SJSA1 (cell line): ENCODE data around the gene SERPINB3. TPM values are rescaled to one million over a fixed set of nuclear protein-coding genes. Genes with fewer than 3 reads are reported as not detected.
A peak's percentile ranks its signal among the peaks of the same experiment; 100 is the strongest.
"Not testable (repeated sequence)": the region's sequence is repeated elsewhere in the genome, so short reads cannot be mapped to it uniquely, and the experiment has no call there.

Source experiments
- DNase-seq, 2 experiments: peaks; one replicate each; pipeline ENCODE4 v3.0.0-alpha.2; 2015 to 2020; ENCODE audit warnings: low spot score in 2 of 2, low read depth in 1 of 2
- H3K27ac ChIP-seq: fragments of 250-450 bp; sonication (Bioruptor Pico); 2 replicates; pipeline ENCODE4 v1.5.1; 2020; ENCODE audit warnings: mild to moderate bottlenecking, moderate library complexity
- H3K27me3 ChIP-seq: fragments of 250-450 bp; sonication (Bioruptor Pico); replicated peaks from 2 replicates; pipeline ENCODE4 v1.5.1; 2020; ENCODE audit warnings: mild to moderate bottlenecking, moderate library complexity
- H3K36me3 ChIP-seq: fragments of 250-450 bp; sonication (Bioruptor Pico); 2 replicates; pipeline ENCODE4 v1.5.1; 2020; ENCODE audit warnings: mild to moderate bottlenecking
- H3K4me1 ChIP-seq: fragments of 250-450 bp; sonication (Bioruptor Pico); replicated peaks from 2 replicates; pipeline ENCODE4 v1.6.1; 2021; ENCODE audit warnings: mild to moderate bottlenecking
- H3K4me3 ChIP-seq: fragments of 250-450 bp; sonication (Bioruptor Pico); 2 replicates; pipeline ENCODE4 v1.5.1; 2020; ENCODE audit warnings: mild to moderate bottlenecking
- H3K9me3 ChIP-seq: fragments of 250-450 bp; sonication (Bioruptor Pico); replicated peaks from 2 replicates; pipeline ENCODE4 v1.5.1; 2020; ENCODE audit warnings: mild to moderate bottlenecking
- total RNA-seq: library from RNA; depleted of rRNA; stranded (reverse); fragments of >200 nt; shearing (Covaris generic); gene quantifications from 2 replicates; pipeline ENCODE4 v1.2.3, GENCODE V29; 2014; rRNA removed

SERPINB3 gene
- total RNA-seq, result not detected in 2 replicates

GRCh38 chr18:63661750-63662149, at the start of gene SERPINB3:
TSS of gene SERPINB3 (minus strand) at chr18:63661893. CDS start at chr18:63661216, 677 bp downstream.
- H3K36me3 ChIP-seq, H3K4me1 ChIP-seq, H3K27me3 ChIP-seq, H3K27ac ChIP-seq, H3K4me3 ChIP-seq, H3K9me3 ChIP-seq, DNase-seq: not testable (repeated sequence)

- Histone ChIP-seq H3K9me3 (no peaks in the 10 kb centered on the region; the same call in 1 of the 2 replicates), H3K36me3 (no peaks in the 10 kb centered on the region), H3K4me1 (no peaks in the 10 kb centered on the region), H3K27ac (no peak overlapping the region), H3K4me3 (no peak overlapping the region), H3K27me3 (no peaks in the 10 kb centered on the region)
- DNase-seq, result no peak
These were observed 47.0 kb upstream of the SERPINB3 start for GRCh38 chr18:63708650-63709049.

GRCh38 chr18:63707816-63708215, 46.1 kb upstream of the SERPINB3 start:
- DNase-seq, result no peak
- no peak overlapping the region for H3K27ac ChIP-seq

GRCh38 chr18:63705401-63705800, 43.7 kb upstream of the SERPINB3 start:
- Histone ChIP-seq H3K4me3 (no peak overlapping the region), H3K27ac (no peak overlapping the region), H3K36me3 (no peaks in the 10 kb centered on the region), H3K4me1 (no peaks in the 10 kb centered on the region), H3K27me3 (no peaks in the 10 kb centered on the region), H3K9me3 (no peaks in the 10 kb centered on the region)
- no peak for DNase-seq

More at GRCh38 chr18:63707816-63708215, 46.1 kb upstream of the SERPINB3 start:
- Histone ChIP-seq H3K36me3 (no peaks in the 10 kb centered on the region), H3K4me3 (no peak overlapping the region), H3K9me3 (no peaks in the 10 kb centered on the region), H3K27me3 (no peaks in the 10 kb centered on the region), H3K4me1 (no peaks in the 10 kb centered on the region)

- DNase-seq, result no peak
- no peaks in the 10 kb centered on the region; the same call in 1 of the 2 replicates for H3K27me3 ChIP-seq
- no peaks in the 10 kb centered on the region for H3K4me1 ChIP-seq
- H3K36me3 ChIP-seq, result no peaks in the 10 kb centered on the region
- no peaks in the 10 kb centered on the region for H3K9me3 ChIP-seq
- H3K4me3 ChIP-seq, result no peak within 1 kb of the TSS
- H3K27ac ChIP-seq, result no peak within 1 kb of the TSS
These were observed 41.0 kb upstream of the SERPINB3 start, which contains the start of gene SERPINB11 for GRCh38 chr18:63702660-63703059. TSS of gene SERPINB11 (plus strand) at chr18:63702960. CDS start at chr18:63710194, 7,234 bp downstream.

- 0 out of 2 replicates have a peak, but pooled peaks cover 3% of the 10 kb centered on the region for H3K4me1 ChIP-seq
- DNase-seq, result no peak
- no peaks in the 10 kb centered on the region for H3K9me3 ChIP-seq
- no peak overlapping the region for H3K4me3 ChIP-seq
- no peak overlapping the region for H3K27ac ChIP-seq
- no peaks in the 10 kb centered on the region; the same call in 1 of the 2 replicates for H3K27me3 ChIP-seq
- H3K36me3 ChIP-seq, result no peaks in the 10 kb centered on the region
These were observed 40.3 kb upstream of the SERPINB3 start for GRCh38 chr18:63701952-63702351.

- H3K4me3 ChIP-seq, result no peak overlapping the region
- no peak for DNase-seq
- H3K27me3 ChIP-seq, result no peaks in the 10 kb centered on the region; the same call in 1 of the 2 replicates
- H3K4me1 ChIP-seq, result 0 out of 2 replicates have a peak, but pooled peaks cover 3% of the 10 kb centered on the region
- no peaks in the 10 kb centered on the region for H3K9me3 ChIP-seq
- H3K27ac ChIP-seq, result no peak overlapping the region
- no peaks in the 10 kb centered on the region for H3K36me3 ChIP-seq
These were observed 38.8 kb upstream of the SERPINB3 start for GRCh38 chr18:63700501-63700900.

GRCh38 chr18:63697097-63697660, 35.5 kb upstream of the SERPINB3 start:
- Histone ChIP-seq H3K27me3 (no peaks in the 10 kb centered on the region; the same call in 1 of the 2 replicates), H3K9me3 (no peaks in the 10 kb centered on the region), H3K27ac (0 out of 2 replicates have a peak overlapping the region, but pooled peaks have one; percentile 10), H3K4me3 (no peak overlapping the region), H3K4me1 (0 out of 2 replicates have a peak, but pooled peaks cover 3% of the 10 kb centered on the region), H3K36me3 (no peaks in the 10 kb centered on the region)
- peak in 1 of 2 experiments; percentile 28 for DNase-seq

GRCh38 chr18:63689064-63689463, 27.4 kb upstream of the SERPINB3 start:
- Histone ChIP-seq H3K9me3 (no peaks in the 10 kb centered on the region), H3K4me1 (no peaks in the 10 kb centered on the region), H3K27ac (no peak overlapping the region), H3K4me3 (no peak overlapping the region), H3K36me3 (no peaks in the 10 kb centered on the region), H3K27me3 (no peaks in the 10 kb centered on the region)
- no peak for DNase-seq

GRCh38 chr18:63686871-63687270, 25.2 kb upstream of the SERPINB3 start:
- DNase-seq, result no peak
- Histone ChIP-seq H3K9me3 (no peaks in the 10 kb centered on the region), H3K4me1 (no peaks in the 10 kb centered on the region), H3K36me3 (no peaks in the 10 kb centered on the region), H3K27me3 (no peaks in the 10 kb centered on the region), H3K4me3 (no peak overlapping the region), H3K27ac (no peak overlapping the region)

- no peaks in the 10 kb centered on the region for H3K9me3 ChIP-seq
- no peak for DNase-seq
- 0 out of 2 replicates have a peak, but pooled peaks cover 3% of the 10 kb centered on the region for H3K27me3 ChIP-seq
- H3K27ac ChIP-seq, result no peak overlapping the region
- H3K36me3 ChIP-seq, result no peaks in the 10 kb centered on the region
- H3K4me3 ChIP-seq, result no peak overlapping the region
- H3K4me1 ChIP-seq, result no peaks in the 10 kb centered on the region
These were observed 23.0 kb upstream of the SERPINB3 start for GRCh38 chr18:63684718-63685117.

GRCh38 chr18:63683890-63684289, 22.2 kb upstream of the SERPINB3 start:
- Histone ChIP-seq H3K9me3 (no peaks in the 10 kb centered on the region), H3K27ac (no peak overlapping the region)
- no peak for DNase-seq

GRCh38 chr18:63683152-63683551, 21.5 kb upstream of the SERPINB3 start:
- no peaks in the 10 kb centered on the region for H3K36me3 ChIP-seq
- peak in 1 of 2 experiments; percentile 22 for DNase-seq
- no peaks in the 10 kb centered on the region for H3K4me1 ChIP-seq
- H3K4me3 ChIP-seq, result no peak overlapping the region
- no peak overlapping the region; the same call in 1 of the 2 replicates for H3K27ac ChIP-seq
- H3K9me3 ChIP-seq, result no peaks in the 10 kb centered on the region
- H3K27me3 ChIP-seq, result 0 out of 2 replicates have a peak, but pooled peaks cover 3% of the 10 kb centered on the region

More at GRCh38 chr18:63683890-63684289, 22.2 kb upstream of the SERPINB3 start:
- no peaks in the 10 kb centered on the region for H3K4me1 ChIP-seq
- H3K27me3 ChIP-seq, result 0 out of 2 replicates have a peak, but pooled peaks cover 3% of the 10 kb centered on the region
- no peaks in the 10 kb centered on the region for H3K36me3 ChIP-seq
- H3K4me3 ChIP-seq, result no peak overlapping the region
